HG03469 (cell line): ENCODE measurements around the gene SH3D19.
"Not testable (repeated sequence)": the region's sequence is repeated elsewhere in the genome, so short reads cannot be mapped to it uniquely, and the experiment has no call there.

Source experiments
- ATAC-seq: cut with Tn5 transposase; IDR thresholded peaks from one replicate; pipeline ENCODE4 v1.9.1; 2021; ENCODE audit warnings: mild to moderate bottlenecking, moderate library complexity, moderate number of reproducible peaks; ENCODE audit not compliant: unreplicated experiment

The SH3D19 gene

GRCh38 chr4:151323667-151324066, 1.7 kb downstream of the SH3D19 start:
- ATAC-seq = no peak

DNA sequence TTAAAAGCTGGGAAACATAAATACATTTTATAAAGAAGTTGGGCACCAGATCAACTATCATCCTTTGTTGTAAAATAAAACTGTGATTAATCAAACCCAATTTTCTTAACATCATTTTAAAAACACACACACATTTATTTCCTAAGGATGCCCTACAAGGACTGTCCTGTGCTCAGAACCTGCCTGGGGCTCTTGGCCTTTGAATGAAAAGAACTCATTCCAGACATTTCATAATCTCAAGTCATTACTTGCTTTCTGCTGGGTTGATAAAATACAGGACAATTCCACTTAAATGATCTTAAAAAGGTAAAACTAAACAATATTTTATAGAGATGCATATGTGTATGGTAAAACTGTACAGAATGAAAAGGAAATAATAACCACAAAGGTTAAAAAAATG, 2.8 kb downstream of the SH3D19 start:
- ATAC-seq = no peak

DNA sequence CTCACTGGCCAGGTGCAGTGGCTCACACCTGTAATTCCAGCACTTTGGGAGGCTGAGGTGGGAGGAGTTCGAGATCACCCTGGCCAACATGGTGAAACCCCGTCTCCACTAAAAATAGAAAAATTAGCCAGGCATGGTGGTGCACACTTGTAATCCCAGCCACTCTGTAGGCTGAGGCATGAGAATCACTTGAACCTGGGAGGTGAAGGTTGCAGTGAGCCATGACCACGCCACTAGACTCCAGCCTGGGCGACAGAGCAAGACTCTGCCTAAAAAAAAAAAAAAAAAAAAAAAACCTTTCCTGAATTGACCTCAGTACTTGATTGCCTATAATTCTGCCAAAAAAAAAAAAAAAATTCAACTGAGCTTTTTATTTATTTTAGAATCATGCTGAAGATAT, 3.2 kb downstream of the SH3D19 start:
- ATAC-seq = not testable (repeated sequence)

DNA sequence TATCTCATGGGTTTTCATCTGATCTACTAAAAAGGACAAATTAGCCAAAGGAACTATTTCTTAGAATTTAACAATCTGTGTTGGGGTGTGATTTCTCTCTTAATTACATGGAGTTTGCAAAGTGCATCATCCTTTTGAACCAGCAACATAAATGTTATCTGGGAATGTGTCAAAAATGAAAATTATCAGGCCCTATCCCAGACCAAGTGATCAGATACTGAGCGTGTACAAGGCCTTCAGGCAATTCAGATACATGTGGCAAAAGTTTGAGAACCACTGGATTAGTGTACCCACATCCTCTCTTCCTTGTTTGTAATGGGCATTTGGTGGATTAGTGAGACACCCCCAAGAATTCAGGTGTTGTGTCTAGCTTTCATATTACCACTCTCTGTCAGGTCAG, 3.8 kb downstream of the SH3D19 start:
- ATAC-seq = no peak

DNA sequence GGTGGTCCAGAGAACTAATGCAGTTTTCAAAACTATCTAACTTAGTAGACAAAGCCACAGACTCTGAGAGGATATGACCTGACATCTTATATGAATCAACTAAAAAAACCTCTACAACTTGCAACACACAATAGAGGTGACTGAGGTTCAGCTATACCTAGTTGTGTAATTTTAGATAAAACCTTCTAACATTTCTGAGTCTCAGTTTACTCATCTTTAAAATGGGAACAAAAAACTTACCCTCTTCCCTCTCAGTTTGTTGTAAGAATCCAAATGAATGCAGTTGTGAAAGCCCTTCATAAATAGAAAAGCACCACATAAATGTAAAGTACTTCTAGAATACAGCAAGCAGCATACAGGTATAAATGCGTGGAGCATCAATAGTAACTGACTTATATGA, 5.9 kb downstream of the SH3D19 start:
- ATAC-seq = no peak

GRCh38 chr4:151318307-151319006, 6.9 kb downstream of the SH3D19 start:
- ATAC-seq = no peak

DNA sequence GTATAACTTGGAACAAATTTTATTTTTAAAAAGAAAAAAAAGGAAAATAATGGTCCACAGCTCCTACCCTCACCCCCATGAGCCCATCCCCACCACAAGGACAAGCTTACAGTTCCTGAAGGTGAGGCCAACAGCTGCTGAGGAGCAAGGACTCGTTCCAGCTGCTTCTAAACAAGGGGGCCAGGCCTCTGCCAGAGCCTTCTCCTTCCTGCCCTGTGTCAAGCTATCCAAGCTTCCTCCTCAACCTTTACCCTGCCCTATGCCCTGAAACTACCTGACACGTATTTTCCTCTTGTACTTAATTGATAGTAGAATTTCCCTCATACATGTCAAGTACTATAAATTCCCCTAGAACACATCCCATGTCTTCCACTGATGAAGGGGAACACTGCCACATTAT, 8.8 kb downstream of the SH3D19 start:
- ATAC-seq = no peak

- no peak for ATAC-seq
Measured at GRCh38 chr4:151315212-151315886, 10.1 kb downstream of the SH3D19 start.

DNA sequence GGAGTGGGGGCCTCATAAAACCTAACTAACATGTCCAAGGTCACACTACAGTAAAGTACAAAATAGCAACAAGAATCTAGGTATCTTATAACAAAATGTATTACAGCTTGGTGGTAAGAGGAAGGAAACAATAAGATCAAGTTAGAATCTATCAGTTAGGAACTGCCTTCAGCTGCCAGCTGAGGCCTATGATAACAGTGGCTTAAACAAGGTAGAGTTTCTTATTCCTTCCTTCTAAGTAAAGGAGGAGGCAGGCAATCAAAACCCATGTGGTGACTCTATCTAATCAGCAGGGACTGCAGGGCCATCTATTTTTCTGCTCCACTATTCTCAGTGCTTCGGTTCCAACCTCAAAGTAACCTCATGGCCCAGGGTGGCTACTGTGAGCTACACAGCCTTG, 10.9 kb downstream of the SH3D19 start:
- ATAC-seq = no peak

DNA sequence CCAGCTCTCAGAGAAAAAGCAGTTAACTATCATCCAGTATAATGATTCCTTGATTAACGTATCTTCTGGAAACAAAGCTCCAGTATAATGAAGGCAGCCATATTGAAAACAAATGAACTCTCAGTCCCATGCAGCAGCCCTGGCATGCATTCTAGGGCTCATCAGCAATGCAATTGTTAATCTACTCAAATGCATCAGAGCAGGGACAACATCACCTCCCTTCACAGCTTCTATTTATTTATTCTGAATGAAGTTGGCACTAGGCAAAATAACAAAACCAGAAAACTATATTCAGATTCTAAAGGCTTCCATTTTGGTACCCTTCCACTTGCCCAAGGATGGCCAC, 11.4 kb downstream of the SH3D19 start:
- no peak for ATAC-seq

DNA sequence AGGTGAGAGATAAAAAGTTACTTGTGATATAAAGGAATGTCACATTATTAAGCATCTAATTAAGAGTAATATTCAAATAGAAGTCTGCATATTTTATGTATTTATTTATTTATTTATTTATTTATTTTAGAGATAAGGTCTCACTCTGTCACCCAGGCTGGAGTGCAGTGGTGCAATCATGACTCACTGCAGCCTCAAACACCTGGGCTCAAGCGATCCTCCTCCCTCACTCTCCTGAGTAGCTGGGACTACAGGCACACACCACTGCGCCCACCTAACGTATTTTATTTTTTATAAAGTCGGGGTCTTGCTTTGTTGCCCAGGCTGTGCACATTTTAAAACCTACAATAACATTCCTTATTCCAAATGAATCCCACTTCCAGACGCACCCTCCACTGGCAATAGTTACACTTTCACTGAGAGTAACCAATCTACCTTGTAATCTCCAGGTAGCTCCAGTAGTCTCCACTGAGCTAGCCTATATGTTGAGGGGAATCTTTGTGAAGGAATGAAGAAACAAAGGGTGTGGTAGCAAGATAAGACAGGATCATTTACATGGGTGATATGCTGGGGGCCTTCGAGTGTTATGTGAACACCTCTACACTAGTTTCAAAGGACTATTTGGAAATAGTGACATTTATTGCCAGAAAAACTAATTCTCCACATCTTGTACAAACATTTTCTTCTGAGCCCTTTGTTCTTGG, 11.9 kb downstream of the SH3D19 start:
- no peak for ATAC-seq

GRCh38 chr4:151310124-151310728, 15.2 kb downstream of the SH3D19 start:
- no peak for ATAC-seq

GRCh38 chr4:151304755-151305154, 20.6 kb downstream of the SH3D19 start:
- no peak for ATAC-seq

DNA sequence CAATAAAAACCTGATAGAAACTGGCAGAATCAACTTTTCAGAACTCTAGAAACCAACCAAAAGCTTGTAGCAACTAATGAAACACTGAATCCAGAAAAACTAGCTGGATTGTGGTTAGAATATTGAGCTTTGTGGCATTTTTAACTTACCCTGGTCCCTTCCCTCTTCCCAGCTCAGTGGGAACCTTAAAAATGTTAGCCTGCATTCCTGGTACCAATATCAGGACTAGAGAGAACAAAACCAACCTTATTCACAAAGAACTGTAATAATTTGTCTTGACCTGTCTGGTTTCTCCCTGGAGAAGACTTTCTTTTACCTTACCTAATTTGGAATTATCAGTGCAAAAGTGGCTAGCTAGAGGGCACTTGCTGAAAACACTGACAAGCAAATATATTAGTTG, 21.2 kb downstream of the SH3D19 start:
- no peak for ATAC-seq

DNA sequence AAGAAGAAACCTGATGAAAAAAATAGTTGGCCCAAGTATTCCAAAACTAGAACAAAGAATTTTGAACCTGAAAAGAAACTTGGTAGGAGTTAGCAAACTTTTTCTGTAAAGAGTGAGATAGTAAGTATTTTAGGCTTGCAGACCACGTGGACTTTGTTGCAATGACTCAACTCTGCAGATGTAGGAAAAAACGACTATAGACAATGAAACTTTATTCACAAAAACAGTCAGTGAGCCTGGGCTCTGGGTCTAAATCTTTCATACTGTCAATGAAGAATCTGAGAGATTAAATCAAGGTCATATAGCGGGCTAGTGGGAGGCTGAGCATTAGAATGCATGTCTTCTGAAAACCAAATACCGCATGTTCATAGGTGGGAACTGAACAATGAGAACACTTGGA, 23.0 kb downstream of the SH3D19 start:
- ATAC-seq = no peak

DNA sequence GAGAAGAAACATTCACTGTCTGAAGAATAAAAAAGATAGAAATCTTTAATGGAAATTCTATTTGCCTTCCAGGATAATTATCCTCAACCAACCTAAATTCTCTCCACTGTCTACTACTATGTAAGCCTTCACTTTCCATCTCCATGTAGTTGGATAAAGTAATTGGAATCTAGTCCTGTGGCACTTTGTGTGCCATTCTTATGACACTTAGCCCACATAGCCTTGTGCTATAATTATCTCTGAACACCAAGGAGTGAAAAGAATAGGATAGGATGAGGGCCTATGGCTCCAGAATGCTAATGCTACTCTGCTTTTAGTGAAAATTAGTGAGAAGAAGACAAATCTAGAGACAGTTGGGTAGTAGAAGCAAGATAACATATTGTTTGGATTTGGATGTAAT, 28.2 kb downstream of the SH3D19 start:
- no peak for ATAC-seq

DNA sequence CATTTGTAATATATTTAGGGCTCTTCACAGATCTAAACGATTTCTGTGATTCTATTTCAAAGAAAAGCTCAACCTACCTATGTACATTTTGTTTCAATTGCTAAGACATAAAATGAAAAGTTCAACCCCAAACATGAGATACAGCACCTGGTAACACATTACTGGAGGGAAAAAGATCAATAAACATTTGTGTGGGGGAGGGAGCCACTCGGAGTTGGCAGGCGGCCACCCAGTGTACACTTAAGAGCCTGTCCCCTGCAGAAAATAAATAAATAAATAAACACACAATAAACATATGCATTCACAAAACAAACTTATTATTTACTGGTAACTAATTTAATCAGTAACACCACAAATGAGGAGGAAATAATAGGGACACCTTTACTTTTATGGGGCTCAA, 29.2 kb downstream of the SH3D19 start:
- ATAC-seq = no peak

GRCh38 chr4:151294833-151295496, 30.4 kb downstream of the SH3D19 start:
- no peak for ATAC-seq

DNA sequence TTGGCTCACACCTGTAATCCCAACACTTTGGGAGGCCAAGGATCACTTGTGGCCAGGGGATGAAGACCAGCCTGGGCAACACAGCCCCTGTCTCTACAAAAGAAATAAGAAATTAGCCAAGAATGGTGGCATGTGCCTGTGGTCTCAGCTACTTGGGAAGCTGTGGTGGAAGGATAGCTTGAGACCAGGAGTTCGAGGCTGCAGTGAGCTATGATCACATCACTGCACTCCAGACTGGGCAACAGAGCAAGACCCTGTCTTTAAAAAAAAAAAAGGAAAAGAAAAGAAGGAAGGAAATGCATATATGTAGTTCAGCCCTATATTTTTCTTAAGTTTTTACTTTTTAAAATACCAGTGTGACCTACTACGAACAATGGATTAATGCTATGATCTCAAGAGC, 33.4 kb downstream of the SH3D19 start:
- ATAC-seq = no peak

DNA sequence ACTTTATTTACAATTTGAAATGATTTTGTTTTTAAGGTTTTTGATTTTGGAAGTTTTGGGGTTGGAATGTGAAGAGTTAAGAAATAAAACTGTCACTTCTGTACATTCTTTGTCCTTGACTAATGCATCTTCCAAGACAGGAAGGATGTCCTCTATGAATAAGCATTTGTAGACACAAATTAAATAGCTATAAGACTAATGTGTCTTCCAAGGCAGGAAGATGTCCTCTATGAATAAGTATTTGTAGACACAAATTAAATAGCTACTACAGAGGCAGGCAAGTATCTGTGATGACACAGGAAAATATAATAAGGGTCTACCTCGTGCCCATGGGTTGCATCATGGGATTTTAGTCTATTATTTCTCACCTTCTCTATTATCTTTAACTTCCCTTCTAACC, 33.9 kb downstream of the SH3D19 start:
- ATAC-seq = no peak

GRCh38 chr4:151287409-151287808, 38.0 kb downstream of the SH3D19 start:
- ATAC-seq = no peak
